GM12878 (cell line): ENCODE data around the gene PAM16. TPM values are rescaled to one million over a fixed set of nuclear protein-coding genes. Genes with fewer than 3 reads are reported as not detected.
A peak's percentile ranks its signal among the peaks of the same experiment; 100 is the strongest.

ENCODE experiments used
- ATAC-seq: fragments of 200-7000 bp; cut with Tn5 transposase; 3 replicates; pipeline ENCODE4 v1.9.1; 2020; ENCODE audit warnings: mild to moderate bottlenecking, moderate library complexity
- BruUV-seq: library from RNA; stranded (reverse); fragments of 400-500 nt; replicated peaks from 2 replicates; lab custom pipeline; 2021; lab: Mats Ljungman, UMichigan
- CTCF ChIA-PET: fragments of 300-600 bp; sonication (Branson Sonifier 250); formaldehyde crosslinking; extraction: SDS; loops from one replicate; lab custom pipeline; 2021; ENCODE audit warnings: inconsistent platforms; lab: Yijun Ruan, JAX
- POLR2A ChIA-PET: fragments of 350-600 bp; formaldehyde crosslinking; extraction: SDS; loops from one replicate; lab custom pipeline; 2021; ENCODE audit warnings: inconsistent platforms; lab: Charles Lee
- RAD21 ChIA-PET: fragments of 300-600 bp; sonication (Branson Sonifier 250); formaldehyde crosslinking; loops from one replicate; lab custom pipeline; 2023; ENCODE audit warnings: antibody characterized with exemption; ENCODE audit not compliant: unreplicated experiment; lab: Charles Lee
- SMC1A ChIA-PET: fragments of 300-600 bp; sonication (Branson Sonifier 250); formaldehyde crosslinking; loops from one replicate; lab custom pipeline; 2023; ENCODE audit not compliant: unreplicated experiment, uncharacterized antibody; lab: Charles Lee
- DNase-seq: peaks from one replicate; pipeline ENCODE4 v3.0.0-alpha.2; 2011; ENCODE audit warnings: low read depth, low spot score
- FAIRE-seq: peaks from 3 replicates; lab custom pipeline; 2011; peaks lifted over from hg19 to GRCh38; lab: Jason Lieb, UNC
- H2AFZ ChIP-seq: 2 replicates; pipeline ENCODE4 v1.6.0; 2011; ENCODE audit warnings: low read depth, low read length, control low read depth; ENCODE audit not compliant: control insufficient read depth
- H3K27ac ChIP-seq: 2 replicates; pipeline ENCODE4 v1.5.1; 2011; ENCODE audit warnings: control low read depth; ENCODE audit not compliant: control insufficient read depth, insufficient read depth
- H3K27me3 ChIP-seq, 2 experiments: replicated peaks in 1 of 2; 2 replicates each; pipeline versions ENCODE4 v1.6.0 to v1.6.1; 2011; ENCODE audit warnings: low read length in 1 of 2; ENCODE audit not compliant: control insufficient read depth in 2 of 2, insufficient read depth in 2 of 2
- H3K36me3 ChIP-seq, 2 experiments: 2 replicates each; pipeline ENCODE4 v1.5.1; 2011; ENCODE audit warnings: low read length in 1 of 2; ENCODE audit not compliant: control insufficient read depth in 2 of 2, insufficient read depth in 2 of 2
- H3K4me1 ChIP-seq: 2 replicates; pipeline ENCODE4 v1.6.1; 2011; ENCODE audit warnings: mild to moderate bottlenecking, low read length, moderate library complexity, mixed read lengths; ENCODE audit not compliant: control insufficient read depth, insufficient read depth
- H3K4me2 ChIP-seq: 2 replicates; pipeline ENCODE4 v1.6.0; 2011; ENCODE audit warnings: control low read depth; ENCODE audit not compliant: control insufficient read depth, insufficient read depth
- H3K4me3 ChIP-seq: fragments of 200-600 bp; sonication (generic); 2 replicates; pipeline ENCODE4 v1.5.1; 2016
- H3K79me2 ChIP-seq: 2 replicates; pipeline ENCODE4 v1.6.0; 2011; ENCODE audit warnings: low read length; ENCODE audit not compliant: control insufficient read depth, insufficient read depth
- H3K9ac ChIP-seq: 2 replicates; pipeline ENCODE4 v1.8.0; 2011; ENCODE audit warnings: low read length, control low read depth, mixed read lengths; ENCODE audit not compliant: control insufficient read depth, insufficient read depth
- H3K9me3 ChIP-seq: replicated peaks from 3 replicates; pipeline ENCODE4 v1.5.1; 2011; ENCODE audit warnings: mild to moderate bottlenecking, low read length; ENCODE audit not compliant: control insufficient read depth, insufficient read depth
- H4K20me1 ChIP-seq: 2 replicates; pipeline ENCODE4 v1.6.0; 2011; ENCODE audit not compliant: control insufficient read depth, insufficient read depth
- ATF2 ChIP-seq: IDR thresholded peaks from 2 replicates; pipeline ENCODE4 v1.6.1; 2012; ENCODE audit warnings: low read length, inconsistent platforms
- IKZF2 ChIP-seq, 2 experiments: fragments of 450-650 bp; IDR thresholded peaks; 2 replicates each; pipeline ENCODE4 v1.6.1; 2017; ENCODE audit warnings: mild to moderate bottlenecking in 2 of 2, moderate library complexity in 2 of 2
- JUND ChIP-seq: IDR thresholded peaks from 2 replicates; pipeline ENCODE4 v1.6.1; 2012; ENCODE audit warnings: low read depth, mild to moderate bottlenecking, low read length, improper control_type of control experiment, moderate library complexity
- KDM1A ChIP-seq: fragments of 200-600 bp; sonication (generic); IDR thresholded peaks from 2 replicates; pipeline ENCODE4 v1.6.1; 2016; ENCODE audit warnings: borderline replicate concordance
- NFYA ChIP-seq: IDR thresholded peaks from 2 replicates; pipeline ENCODE4 v1.6.1; 2011; ENCODE audit warnings: low read depth, mild to moderate bottlenecking, low read length, improper control_type of control experiment, borderline replicate concordance
- PBX3 ChIP-seq: IDR thresholded peaks from 2 replicates; pipeline ENCODE4 v1.6.1; 2011; ENCODE audit warnings: mild to moderate bottlenecking, low read depth, low read length, moderate library complexity; ENCODE audit not compliant: insufficient replicate concordance
- POLR2A ChIP-seq: IDR thresholded peaks from 2 replicates; pipeline ENCODE4 v1.6.1; 2011; ENCODE audit warnings: low read depth, mild to moderate bottlenecking, low read length
- TBL1XR1 ChIP-seq: IDR thresholded peaks from 2 replicates; pipeline ENCODE4 v1.6.1; 2012; ENCODE audit warnings: low read depth, low read length, improper control_type of control experiment
- WGBS: methylation state at CpG from one replicate; pipeline ENCODE4 v1.1.6; 2016; ENCODE audit warnings: low lambda C conversion rate; ENCODE audit not compliant: insufficient replicate concordance, insufficient coverage; ENCODE audit errors: missing lambda C conversion rate; 5-methylcytosine and 5-hydroxymethylcytosine counted together
- in situ Hi-C: fragments of 300-500 bp; cut with MboI; formaldehyde crosslinking; loops from 9 replicates; pipeline ENCODE4 v1.14.3; 2018; ENCODE audit warnings: mixed read lengths
- intact Hi-C: fragments of 100-400 bp; cut with micrococcal nuclease; formaldehyde crosslinking; loops from one replicate; pipeline ENCODE4 v1.14.2; 2022; ENCODE audit not compliant: unreplicated experiment
- polyA plus RNA-seq, 11 experiments: library from polyadenylated mRNA; depleted of rRNA in 4 of 11; unstranded in 6 of 11; stranded (reverse) in 5 of 11; fragments of >200 nt; fragmentation: Nextera tagmentation in 4 of 11; fragmentation: Illumina TruSeq in 1 of 11; extraction: Ambion mirVana in 4 of 11; extraction: Trizol in 1 of 11; gene quantifications; 1 replicate in 1 of 11; 2 replicates in 10 of 11; pipeline versions ENCODE4 v1.2.1 to v1.2.3, GENCODE V29; 2011 to 2016; ENCODE audit warnings: inconsistent platforms in 2 of 11, missing spikeins in 2 of 11, low read depth in 1 of 11
- total RNA-seq, 4 experiments: library from RNA; depleted of rRNA in 3 of 4; stranded (reverse); fragments of >200 nt in 3 of 4; fragmentation: Illumina TruSeq in 1 of 4; extraction: Trizol in 1 of 4; gene quantifications; 2 replicates each; pipeline versions ENCODE4 v1.2.1 to v1.2.3, GENCODE V29; 2013 to 2021
- TF ChIP-seq, protein P1 (sequence below): IDR thresholded peaks from 2 replicates; pipeline ENCODE4 v1.6.1; 2012; ENCODE audit warnings: low read depth, low read length, improper control_type of control experiment

PAM16 gene
- total and polyA plus RNA-seq, 10 of the 15 experiments (the other 5 are each of a cell fraction or from before 2014, with no cell fraction given), result 18.5 to 94.3 (median 51.5) TPM

GRCh38 chr16:4338125-4338582 is 13.0 kb downstream of the PAM16 start:
- Histone ChIP-seq H3K9me3 (no peaks in the 10 kb centered on the region), H3K4me2 (no peak overlapping the region), H3K79me2 (no peaks in the 10 kb centered on the region; the same call in 1 of the 2 replicates), H3K36me3 (peaks cover 0 to 19% of the 10 kb centered on the region in 2 experiments; a peak in 3 of 4 replicates), H3K27ac (no peak overlapping the region), H3K4me1 (no peaks in the 10 kb centered on the region), H4K20me1 (no peaks in the 10 kb centered on the region), H2AFZ (no peak overlapping the region), H3K9ac (no peak overlapping the region), H3K27me3 (no peaks in the 10 kb centered on the region), H3K4me3 (no peak overlapping the region)
- peak; percentile 27; the same call in 1 of the 3 replicates for ATAC-seq
- in situ Hi-C loops (no loop called here), intact Hi-C loops (loop anchor here (10.0 kb wide), 1 partner anchor 133 kb away; no protein-coding TSS in a partner anchor)
- ChIA-PET RAD21 (no interaction called here), POLR2A (no interaction called here), CTCF (interaction anchor here (0.6 kb wide), 1 partner anchor 37 kb away, joined by 3 read pairs; no protein-coding TSS in a partner anchor), SMC1A (no interaction called here)
- DNase-seq, result no peak
- TF ChIP-seq POLR2A (no peak), NFYA (no peak), IKZF2 (IDR thresholded peaks at IDR 0.05) (no peak), PBX3 (no peak), KDM1A (no peak), TBL1XR1 (no peak), ATF2 (no peak), JUND (no peak)
- TF ChIP-seq, protein P1, sequence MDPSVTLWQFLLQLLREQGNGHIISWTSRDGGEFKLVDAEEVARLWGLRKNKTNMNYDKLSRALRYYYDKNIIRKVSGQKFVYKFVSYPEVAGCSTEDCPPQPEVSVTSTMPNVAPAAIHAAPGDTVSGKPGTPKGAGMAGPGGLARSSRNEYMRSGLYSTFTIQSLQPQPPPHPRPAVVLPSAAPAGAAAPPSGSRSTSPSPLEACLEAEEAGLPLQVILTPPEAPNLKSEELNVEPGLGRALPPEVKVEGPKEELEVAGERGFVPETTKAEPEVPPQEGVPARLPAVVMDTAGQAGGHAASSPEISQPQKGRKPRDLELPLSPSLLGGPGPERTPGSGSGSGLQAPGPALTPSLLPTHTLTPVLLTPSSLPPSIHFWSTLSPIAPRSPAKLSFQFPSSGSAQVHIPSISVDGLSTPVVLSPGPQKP, result no peak
- no peak for FAIRE-seq
- 93% methylated on average over 12 of the region's 12 CpGs for WGBS
- no TSS peak for BruUV-seq
